Ovary (tissue), 3 donors: ENCODE data around the gene NGEF.

ENCODE experiments used
- EP300 ChIP-seq: sonication (generic); formaldehyde crosslinking; IDR thresholded peaks from one replicate; pipeline ENCODE4 v1.6.1; 2017; ENCODE audit warnings: antibody characterized with exemption
- TF ChIP-seq, protein P1 (sequence below), 3 donors: fragments of 450-650 bp in 2 of 3; fragments of 200-600 bp in 1 of 3; IDR thresholded peaks; one replicate each; pipeline versions ENCODE4 v1.5.1 to v1.8.0; 2016 to 2022; ENCODE audit warnings: antibody characterized with exemption in 3 of 3, mild to moderate bottlenecking in 1 of 3
- donor health status: DM: no; HTN: no; CAD: no.

GRCh38 chr2:232873909-232874641, 139.0 kb downstream of the NGEF start:
- TF ChIP-seq, protein P1, sequence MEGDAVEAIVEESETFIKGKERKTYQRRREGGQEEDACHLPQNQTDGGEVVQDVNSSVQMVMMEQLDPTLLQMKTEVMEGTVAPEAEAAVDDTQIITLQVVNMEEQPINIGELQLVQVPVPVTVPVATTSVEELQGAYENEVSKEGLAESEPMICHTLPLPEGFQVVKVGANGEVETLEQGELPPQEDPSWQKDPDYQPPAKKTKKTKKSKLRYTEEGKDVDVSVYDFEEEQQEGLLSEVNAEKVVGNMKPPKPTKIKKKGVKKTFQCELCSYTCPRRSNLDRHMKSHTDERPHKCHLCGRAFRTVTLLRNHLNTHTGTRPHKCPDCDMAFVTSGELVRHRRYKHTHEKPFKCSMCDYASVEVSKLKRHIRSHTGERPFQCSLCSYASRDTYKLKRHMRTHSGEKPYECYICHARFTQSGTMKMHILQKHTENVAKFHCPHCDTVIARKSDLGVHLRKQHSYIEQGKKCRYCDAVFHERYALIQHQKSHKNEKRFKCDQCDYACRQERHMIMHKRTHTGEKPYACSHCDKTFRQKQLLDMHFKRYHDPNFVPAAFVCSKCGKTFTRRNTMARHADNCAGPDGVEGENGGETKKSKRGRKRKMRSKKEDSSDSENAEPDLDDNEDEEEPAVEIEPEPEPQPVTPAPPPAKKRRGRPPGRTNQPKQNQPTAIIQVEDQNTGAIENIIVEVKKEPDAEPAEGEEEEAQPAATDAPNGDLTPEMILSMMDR (IDR thresholded peaks at IDR 0.05) = no peak
- TF ChIP-seq EP300 = no peak
